NCI-H187 (cell line): ENCODE results near the gene KCNG4.
"Not testable (repeated sequence)": the region's sequence is repeated elsewhere in the genome, so short reads cannot be mapped to it uniquely, and the experiment has no call there.

Experiments used
- DNase-seq, 2 experiments: peaks; one replicate each; lab custom pipeline; 2025; lab: John Stamatoyannopoulos, UW

Gene KCNG4

GRCh38 chr16:84234321-84235241 lies 5.2 kb downstream of the KCNG4 start:
- DNase-seq, result no peak

GRCh38 chr16:84233748-84234147 lies 6.1 kb downstream of the KCNG4 start:
- no peak for DNase-seq

GRCh38 chr16:84232969-84233368 lies 6.8 kb downstream of the KCNG4 start:
- no peak for DNase-seq

- DNase-seq, result no peak
These were observed 7.8 kb downstream of the KCNG4 start for GRCh38 chr16:84232060-84232459.

GRCh38 chr16:84229471-84229870 lies 10.3 kb downstream of the KCNG4 start:
- no peak for DNase-seq

GRCh38 chr16:84228256-84228838 lies 11.5 kb downstream of the KCNG4 start:
- DNase-seq, result no peak

- no peak for DNase-seq
These were observed 12.3 kb downstream of the KCNG4 start for GRCh38 chr16:84227548-84227947.

GRCh38 chr16:84226026-84226425 lies 13.8 kb downstream of the KCNG4 start:
- no peak for DNase-seq

- DNase-seq, result no peak
These were observed 14.2 kb downstream of the KCNG4 start for GRCh38 chr16:84225571-84225970.

- DNase-seq, result no peak
These were observed 14.7 kb downstream of the KCNG4 start for GRCh38 chr16:84225126-84225525.

GRCh38 chr16:84224554-84224953 lies 15.3 kb downstream of the KCNG4 start:
- DNase-seq, result no peak

GRCh38 chr16:84223456-84223855 lies 16.4 kb downstream of the KCNG4 start:
- DNase-seq, result no peak

GRCh38 chr16:84220851-84221250 lies 19.0 kb downstream of the KCNG4 start:
- DNase-seq, result no peak

GRCh38 chr16:84218956-84219355 lies 20.9 kb downstream of the KCNG4 start:
- DNase-seq, result no peak

GRCh38 chr16:84218176-84218823 lies 21.5 kb downstream of the KCNG4 start:
- no peak for DNase-seq

- not testable (repeated sequence) for DNase-seq
These were observed 23.7 kb downstream of the KCNG4 start for GRCh38 chr16:84216144-84216543.

GRCh38 chr16:84215531-84215930 lies 24.3 kb downstream of the KCNG4 start:
- DNase-seq, result no peak

GRCh38 chr16:84214451-84215066 lies 25.3 kb downstream of the KCNG4 start:
- DNase-seq, result no peak

GRCh38 chr16:84212631-84213030 lies 27.2 kb downstream of the KCNG4 start:
- no peak for DNase-seq

GRCh38 chr16:84212154-84212553 lies 27.7 kb downstream of the KCNG4 start:
- DNase-seq, result no peak

- no peak for DNase-seq
These were observed 29.8 kb downstream of the KCNG4 start for GRCh38 chr16:84209989-84210388.

GRCh38 chr16:84207879-84208278 lies 31.9 kb downstream of the KCNG4 start:
- DNase-seq, result no peak

GRCh38 chr16:84207251-84207650 lies 32.6 kb downstream of the KCNG4 start:
- no peak for DNase-seq
